Measurements from ENCODE around the gene ANKLE2. TPM values are rescaled to one million over a fixed set of nuclear protein-coding genes. Genes with fewer than 3 reads are reported as not detected.
"Not testable (repeated sequence)": the region's sequence is repeated elsewhere in the genome, so short reads cannot be mapped to it uniquely, and the experiment has no call there.

The ANKLE2 gene
- 117 and 136 TPM in 2 replicates for total RNA-seq

DNA sequence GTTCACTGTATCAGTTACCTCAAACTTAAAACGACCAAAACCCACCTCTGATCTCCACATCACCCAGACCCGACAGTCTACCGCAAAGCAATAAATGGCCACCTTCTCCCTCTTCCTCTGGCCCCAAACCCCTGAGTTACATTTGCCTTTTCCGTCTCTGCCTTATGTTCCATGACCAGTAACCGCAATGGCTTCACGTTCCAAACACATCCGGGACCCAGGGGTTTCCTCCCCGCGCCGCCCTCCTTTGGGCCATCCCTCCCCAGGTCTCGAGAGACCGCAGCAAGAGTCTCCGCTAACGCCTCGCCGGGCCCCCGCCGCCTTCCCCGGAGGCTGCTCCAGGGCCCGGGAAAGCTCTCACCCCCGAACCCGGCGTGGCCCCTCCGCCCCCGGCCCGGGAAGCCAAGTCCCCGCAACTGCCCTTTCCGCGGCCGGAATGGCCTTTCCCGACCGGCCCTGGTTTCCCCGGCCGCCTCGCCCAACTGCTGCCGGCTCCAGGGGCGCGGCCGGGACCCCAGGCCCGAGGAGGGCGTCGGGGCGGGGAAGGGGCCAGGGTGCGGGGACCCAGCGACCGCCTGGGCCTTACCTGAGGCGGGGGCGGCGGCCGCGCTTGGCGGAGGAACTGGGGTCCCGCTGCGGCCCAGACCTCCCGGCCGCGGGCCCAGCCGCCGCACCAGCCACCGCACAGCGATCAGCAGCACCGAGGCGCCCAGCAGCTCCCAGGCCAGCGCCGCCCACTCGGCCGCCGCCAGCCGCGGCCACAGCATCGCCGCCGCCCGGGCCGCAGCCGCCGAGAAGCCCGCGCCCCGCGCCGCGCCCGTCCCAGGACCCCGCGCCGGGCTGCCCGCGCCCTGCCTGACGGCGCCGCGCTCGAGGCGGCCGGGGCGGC, at the start of gene ANKLE2:
Gene ANKLE2 (minus strand): TSS at position 801 of the 889 bp plus-strand sequence. CDS start 34 bp downstream, at position 767.
- ChIA-PET CTCF (interaction anchor here (1.9 kb wide), 1 partner anchor 11 kb away, joined by 6 read pairs; no protein-coding TSS in a partner anchor), POLR2A (interaction anchor here (0.7 to 4.1 kb wide), 12 partner anchors 9 to 369 kb away, joined by 3 to 43 read pairs (median 4); partner anchors contain the start of genes GOLGA3, PGAM5, ZNF10 and ZNF891)
- intact Hi-C loops (cut with micrococcal nuclease): loop anchor here (2.0 to 5.0 kb wide), 5 partner anchors 66 to 371 kb away; partner anchors contain the start of genes GOLGA3, POLE, PXMP2 and ZNF10
- peak; percentile 56 for ATAC-seq (ENCODE audit: low read depth)
- Mint-ChIP-seq H3K27ac (peak within 1 kb of the TSS; percentile 96), H3K9me3 (no peaks in the 10 kb centered on the region), H3K27me3 (no peaks in the 10 kb centered on the region), H3K4me3 (peak within 1 kb of the TSS; percentile 98), H3K4me1 (peaks cover 60% of the 10 kb centered on the region), H3K36me3 (ENCODE audit: low read depth) (peaks cover 28% of the 10 kb centered on the region)
- DNase-seq: peak; percentile 53
- TF ChIP-seq, protein P1, sequence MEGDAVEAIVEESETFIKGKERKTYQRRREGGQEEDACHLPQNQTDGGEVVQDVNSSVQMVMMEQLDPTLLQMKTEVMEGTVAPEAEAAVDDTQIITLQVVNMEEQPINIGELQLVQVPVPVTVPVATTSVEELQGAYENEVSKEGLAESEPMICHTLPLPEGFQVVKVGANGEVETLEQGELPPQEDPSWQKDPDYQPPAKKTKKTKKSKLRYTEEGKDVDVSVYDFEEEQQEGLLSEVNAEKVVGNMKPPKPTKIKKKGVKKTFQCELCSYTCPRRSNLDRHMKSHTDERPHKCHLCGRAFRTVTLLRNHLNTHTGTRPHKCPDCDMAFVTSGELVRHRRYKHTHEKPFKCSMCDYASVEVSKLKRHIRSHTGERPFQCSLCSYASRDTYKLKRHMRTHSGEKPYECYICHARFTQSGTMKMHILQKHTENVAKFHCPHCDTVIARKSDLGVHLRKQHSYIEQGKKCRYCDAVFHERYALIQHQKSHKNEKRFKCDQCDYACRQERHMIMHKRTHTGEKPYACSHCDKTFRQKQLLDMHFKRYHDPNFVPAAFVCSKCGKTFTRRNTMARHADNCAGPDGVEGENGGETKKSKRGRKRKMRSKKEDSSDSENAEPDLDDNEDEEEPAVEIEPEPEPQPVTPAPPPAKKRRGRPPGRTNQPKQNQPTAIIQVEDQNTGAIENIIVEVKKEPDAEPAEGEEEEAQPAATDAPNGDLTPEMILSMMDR (IDR thresholded peaks at IDR 0.05): no peak

DNA sequence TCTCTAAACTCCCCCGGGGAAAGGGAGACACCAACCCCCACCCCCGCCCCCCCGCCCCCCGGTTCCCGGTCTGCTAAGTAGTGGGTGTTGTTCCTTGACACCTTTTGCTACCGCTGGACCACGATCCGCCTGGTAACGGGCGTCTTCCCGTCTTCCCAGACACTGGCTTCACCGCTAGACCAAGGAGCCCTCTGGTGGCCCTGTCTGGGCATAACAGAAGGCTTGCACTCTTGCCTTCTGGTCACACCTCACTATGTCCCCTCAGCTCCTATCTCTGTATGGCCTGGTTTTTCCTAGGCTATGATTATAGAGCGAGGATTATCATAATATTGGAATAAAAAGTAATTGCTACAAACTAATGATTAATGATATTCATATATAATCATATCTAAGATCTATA, 47.8 kb upstream of the ANKLE2 start:
- H3K4me1 Mint-ChIP-seq; H3K27me3 Mint-ChIP-seq; POLR2A ChIA-PET; H3K27ac Mint-ChIP-seq; ATAC-seq (ENCODE audit: low read depth); H3K9me3 Mint-ChIP-seq; H3K4me3 Mint-ChIP-seq: not testable (repeated sequence)
- CTCF ChIA-PET: interaction anchor here (1.1 kb wide), 1 partner anchor 13 kb away, joined by 3 read pairs; no protein-coding TSS in a partner anchor
- intact Hi-C loops (cut with micrococcal nuclease): loop anchor here (1.0 kb wide), 2 partner anchors 37 to 122 kb away; partner anchors contain the start of genes POLE and PXMP2
- DNase-seq: peak; percentile 25
- H3K36me3 Mint-ChIP-seq (ENCODE audit: low read depth): peaks cover 76% of the 10 kb centered on the region

DNA sequence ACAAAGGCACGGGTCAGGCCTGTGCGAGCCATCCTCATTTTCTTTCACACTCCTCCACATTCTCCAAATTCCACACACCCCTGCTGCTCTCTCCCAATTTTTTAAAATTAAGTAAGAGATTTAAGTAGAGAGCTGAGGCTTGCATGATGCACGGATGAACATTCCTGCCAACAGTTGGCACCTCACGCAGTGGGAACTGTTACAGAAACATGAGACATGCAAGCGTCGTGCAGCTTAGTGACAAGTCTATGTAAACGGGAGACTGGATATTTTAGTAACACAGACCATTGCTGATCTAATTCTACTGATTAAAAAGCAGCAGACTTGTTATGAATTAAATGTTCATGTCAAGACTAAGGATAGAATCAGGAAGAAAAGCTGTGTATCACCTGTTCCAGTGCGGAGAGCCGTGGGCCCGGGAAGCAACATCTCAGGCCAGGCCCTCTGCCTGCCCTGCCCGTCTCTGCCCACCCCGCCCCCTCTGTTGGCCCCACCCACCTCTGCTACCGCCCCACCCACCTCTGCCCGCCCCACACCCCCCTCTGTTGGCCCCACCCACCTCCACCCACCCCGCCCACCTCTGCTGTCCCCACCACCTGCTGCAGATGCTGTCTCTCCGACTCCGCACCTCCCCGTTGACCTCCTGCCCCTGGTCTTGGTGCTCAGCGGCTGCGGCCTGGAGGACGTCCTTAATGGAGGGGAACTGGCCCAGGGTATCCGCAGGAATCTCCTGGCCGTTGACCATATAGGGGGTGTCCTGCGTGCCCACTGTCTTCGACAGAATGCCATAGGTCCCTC, 45.9 kb upstream of the ANKLE2 start:
- ChIA-PET CTCF (no interaction called here), POLR2A (interaction anchor here (0.9 kb wide), 1 partner anchor 22 kb away, joined by 4 read pairs; no protein-coding TSS in a partner anchor)
- H3K4me1 Mint-ChIP-seq: no peaks in the 10 kb centered on the region
- ATAC-seq (ENCODE audit: low read depth) (no peak), DNase-seq (no peak)
- no peak overlapping the region for H3K27ac Mint-ChIP-seq
- no peaks in the 10 kb centered on the region for H3K9me3 Mint-ChIP-seq
- H3K36me3 Mint-ChIP-seq (ENCODE audit: low read depth): peaks cover 78% of the 10 kb centered on the region
- TF ChIP-seq, protein P1 (IDR thresholded peaks at IDR 0.05): no peak
- H3K27me3 Mint-ChIP-seq: no peaks in the 10 kb centered on the region
- intact Hi-C loops (cut with micrococcal nuclease): no loop called here
- H3K4me3 Mint-ChIP-seq: no peak overlapping the region

DNA sequence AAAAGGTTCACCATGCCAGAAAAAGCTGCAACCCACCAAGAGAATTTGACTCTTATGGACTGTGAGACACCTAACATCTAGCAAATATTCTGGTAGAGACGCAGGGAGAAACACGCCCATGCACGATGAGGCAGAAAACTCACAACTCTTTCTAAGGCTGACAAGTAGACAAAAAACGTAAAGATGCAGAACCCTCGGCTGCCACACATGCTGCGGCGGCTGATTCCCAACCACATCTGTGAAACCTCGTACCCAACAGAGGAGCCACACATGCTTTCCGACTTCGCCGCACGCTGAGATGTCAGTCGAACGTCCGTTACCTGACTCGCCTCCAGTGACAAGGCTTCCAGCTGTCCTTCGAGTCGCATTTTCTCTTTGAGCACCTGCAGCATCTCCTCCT, 45.2 kb upstream of the ANKLE2 start:
- CTCF ChIA-PET: no interaction called here
- intact Hi-C loops (cut with micrococcal nuclease): no loop called here
- Mint-ChIP-seq H3K4me1 (no peaks in the 10 kb centered on the region), H3K27ac (no peak overlapping the region), H3K9me3 (no peaks in the 10 kb centered on the region), H3K4me3 (no peak overlapping the region), H3K27me3 (no peaks in the 10 kb centered on the region), H3K36me3 (ENCODE audit: low read depth) (peaks cover 75% of the 10 kb centered on the region)
- no peak for ATAC-seq (ENCODE audit: low read depth)
- no peak for DNase-seq
- POLR2A ChIA-PET: interaction anchor here (0.9 kb wide), 1 partner anchor 22 kb away, joined by 4 read pairs; no protein-coding TSS in a partner anchor
- TF ChIP-seq, protein P1 (IDR thresholded peaks at IDR 0.05): no peak

DNA sequence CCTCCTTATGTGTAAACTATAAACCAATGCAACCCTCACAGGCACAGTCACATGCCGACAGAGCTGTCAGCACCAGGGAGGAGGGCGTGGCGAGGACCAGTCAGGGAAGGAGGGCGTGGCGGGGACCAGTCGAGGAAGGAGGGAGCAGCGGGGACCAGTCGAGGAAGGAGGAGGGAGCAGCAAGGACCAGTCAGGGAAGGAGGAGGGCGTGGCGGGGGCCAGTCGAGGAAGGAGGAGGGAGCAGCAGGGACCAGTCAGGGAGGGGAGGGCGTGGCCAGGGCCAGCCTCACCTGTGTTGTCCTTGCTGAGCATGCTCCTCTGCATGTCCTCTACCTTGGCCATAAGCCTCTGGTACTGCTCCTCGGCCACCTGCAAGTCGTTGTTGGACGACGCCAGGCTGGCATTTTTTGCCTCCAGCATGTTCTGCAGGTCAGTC, 42.8 kb upstream of the ANKLE2 start:
- Mint-ChIP-seq H3K27ac (no peak overlapping the region), H3K36me3 (ENCODE audit: low read depth) (peaks cover 84% of the 10 kb centered on the region), H3K4me3 (no peak overlapping the region), H3K4me1 (no peaks in the 10 kb centered on the region), H3K27me3 (no peaks in the 10 kb centered on the region), H3K9me3 (no peaks in the 10 kb centered on the region)
- POLR2A ChIA-PET: no interaction called here
- intact Hi-C loops (cut with micrococcal nuclease): no loop called here
- TF ChIP-seq, protein P1 (IDR thresholded peaks at IDR 0.05): no peak
- no peak for ATAC-seq (ENCODE audit: low read depth)
- CTCF ChIA-PET: no interaction called here
- no peak for DNase-seq
